K562 (cell line): Measurements from ENCODE around the gene GLP2R. TPM values are rescaled to one million over a fixed set of nuclear protein-coding genes. Genes with fewer than 3 reads are reported as not detected.

Source experiments
- ATAC-seq: fragments of 200-7000 bp; cut with Tn5 transposase; 3 replicates; pipeline ENCODE4 v1.9.1; 2020; ENCODE audit warnings: moderate library complexity
- BruUV-seq: library from RNA; stranded (reverse); fragments of 400-500 nt; replicated peaks from 2 replicates; lab custom pipeline; 2021; lab: Mats Ljungman, UMichigan
- CTCF ChIA-PET: fragments of 300-600 bp; formaldehyde crosslinking; extraction: SDS; loops from one replicate; lab custom pipeline; 2021; ENCODE audit warnings: low intra/inter-chr PET ratio; lab: Yijun Ruan, JAX
- POLR2A ChIA-PET: fragments of 300-600, 350-650 bp; sonication (Branson Sonifier 250); formaldehyde crosslinking; extraction: SDS; loops from one replicate; lab custom pipeline; 2021; ENCODE audit warnings: antibody characterized with exemption, inconsistent platforms; lab: Yijun Ruan, JAX
- DNase-seq, 4 experiments: peaks; one replicate each; pipeline versions ENCODE4 v3.0.0 to v3.0.0-alpha.2; 2011 to 2018; ENCODE audit warnings: low spot score in 3 of 4, mixed read lengths in 3 of 4; ENCODE audit errors: extremely low read depth in 1 of 4
- FAIRE-seq: peaks from 2 replicates; lab custom pipeline; 2011; peaks lifted over from hg19 to GRCh38; lab: Jason Lieb, UNC
- H2AFZ ChIP-seq: 2 replicates; pipeline ENCODE4 v1.6.0; 2011; ENCODE audit warnings: low read depth, low read length, control low read depth, inconsistent platforms
- H3K27ac ChIP-seq: fragments of 200-600 bp; 3 replicates; pipeline ENCODE4 v1.8.0; 2011; ENCODE audit warnings: low read depth, mild to moderate bottlenecking, control low read depth, inconsistent platforms, low read length, moderate library complexity, mixed read lengths; ENCODE audit errors: extremely low read depth
- H3K27me3 ChIP-seq, 2 experiments: fragments of 300-600 bp in 1 of 2; 2 replicates in 1 of 2; 3 replicates in 1 of 2; pipeline versions ENCODE4 v1.6.0 to v1.8.0; 2011; ENCODE audit warnings: inconsistent platforms in 2 of 2, low read length in 2 of 2, mild to moderate bottlenecking in 1 of 2, mixed read lengths in 1 of 2, moderate library complexity in 1 of 2; ENCODE audit not compliant: control insufficient read depth in 2 of 2, insufficient read depth in 2 of 2
- H3K36me3 ChIP-seq: fragments of 300-600 bp; 3 replicates; pipeline ENCODE4 v1.8.0; 2011; ENCODE audit warnings: mild to moderate bottlenecking, low read length, inconsistent platforms; ENCODE audit not compliant: control insufficient read depth, insufficient read depth
- H3K4me1 ChIP-seq, 2 experiments: fragments of 200-600 bp in 1 of 2; replicated peaks in 1 of 2; 2 replicates in 1 of 2; 3 replicates in 1 of 2; pipeline versions ENCODE4 v1.5.1 to v1.8.0; 2011; ENCODE audit warnings: inconsistent platforms in 2 of 2, low read length in 2 of 2, mild to moderate bottlenecking in 1 of 2, mixed read lengths in 1 of 2, moderate library complexity in 1 of 2; ENCODE audit not compliant: control insufficient read depth in 2 of 2, insufficient read depth in 2 of 2
- H3K4me2 ChIP-seq: 2 replicates; pipeline ENCODE4 v1.6.1; 2011; ENCODE audit warnings: low read length, control low read depth, inconsistent platforms, mixed read lengths; ENCODE audit not compliant: insufficient read depth
- H3K4me3 ChIP-seq: fragments of 200-600 bp; sonication (generic), shearing (Covaris generic); 2 replicates; pipeline ENCODE4 v1.5.1; 2016; ENCODE audit warnings: control low read depth, inconsistent platforms
- H3K79me2 ChIP-seq: fragments of 200-600 bp; 3 replicates; pipeline ENCODE4 v1.8.0; 2011; ENCODE audit warnings: low read length, inconsistent platforms; ENCODE audit not compliant: control insufficient read depth, insufficient read depth
- H3K9ac ChIP-seq, 2 experiments: 2 replicates each; pipeline versions ENCODE4 v1.6.0 to v1.6.1; 2011; ENCODE audit warnings: low read depth in 2 of 2, low read length in 2 of 2, control low read depth in 1 of 2, inconsistent platforms in 1 of 2, mild to moderate bottlenecking in 1 of 2, mixed read lengths in 1 of 2; ENCODE audit not compliant: insufficient read depth in 1 of 2
- H3K9me1 ChIP-seq: one replicate; pipeline ENCODE4 v1.6.0; 2011; ENCODE audit warnings: inconsistent platforms, mild to moderate bottlenecking, low read length, moderate library complexity; ENCODE audit not compliant: control insufficient read depth, insufficient read depth
- H3K9me3 ChIP-seq: replicated peaks from 2 replicates; pipeline ENCODE4 v1.5.1; 2011; ENCODE audit warnings: low read depth, low read length, inconsistent platforms; ENCODE audit not compliant: control insufficient read depth, insufficient read depth
- H4K20me1 ChIP-seq: replicated peaks from 2 replicates; pipeline ENCODE4 v1.6.1; 2011; ENCODE audit warnings: low read length, inconsistent platforms, mixed read lengths; ENCODE audit not compliant: control insufficient read depth, insufficient read depth
- ETV1 ChIP-seq: fragments of 450-650 bp; conservative IDR thresholded peaks from 2 replicates; pipeline ENCODE4 v1.6.1; 2016; ENCODE audit warnings: missing genetic modification characterization, control low read depth, low read depth, missing compliant biosample characterization
- RBM22 ChIP-seq: fragments of 200-400 bp; formaldehyde crosslinking; IDR thresholded peaks from 2 replicates; pipeline ENCODE4 v1.6.1; 2018; ENCODE audit warnings: low read length, low read depth; ENCODE audit not compliant: poor library complexity, severe bottlenecking
- RCOR1 ChIP-seq, 2 experiments: IDR thresholded peaks; 2 replicates each; pipeline ENCODE4 v1.6.1; 2012; ENCODE audit warnings: low read depth in 2 of 2, low read length in 2 of 2, borderline replicate concordance in 1 of 2, improper control_type of control experiment in 1 of 2
- WGBS: fragments of 100-300 bp; shearing (Covaris generic); methylation state at CpG from one replicate; pipeline ENCODE4 v1.1.6; 2016; ENCODE audit warnings: low coverage, mixed read lengths; ENCODE audit not compliant: insufficient coverage; ENCODE audit errors: missing lambda C conversion rate; 5-methylcytosine and 5-hydroxymethylcytosine counted together
- in situ Hi-C: fragments of 300-500 bp; cut with MboI; formaldehyde crosslinking; loops from 4 replicates; pipeline ENCODE4 v1.15.0; 2018; ENCODE audit warnings: inconsistent platforms, mixed read lengths
- intact Hi-C: fragments of 100-400 bp; cut with micrococcal nuclease; formaldehyde crosslinking; loops from 2 replicates; pipeline ENCODE4 v1.14.2; 2022
- polyA plus RNA-seq, 8 experiments: library from polyadenylated mRNA; depleted of rRNA in 4 of 8; stranded (reverse) in 5 of 8; unstranded in 3 of 8; fragments of >200 nt; fragmentation: Nextera tagmentation in 2 of 8; fragmentation: Illumina TruSeq in 1 of 8; extraction: Ambion mirVana in 2 of 8; extraction: Trizol in 1 of 8; gene quantifications; 2 replicates each; pipeline versions ENCODE4 v1.2.1 to v1.2.3, GENCODE V29; 2011 to 2014; ENCODE audit warnings: inconsistent platforms in 1 of 8, missing spikeins in 1 of 8
- total RNA-seq, 7 experiments: library from RNA; depleted of rRNA in 6 of 7; stranded (reverse); fragments of >200 nt in 6 of 7; fragmentation: Illumina TruSeq in 2 of 7; extraction: Trizol in 2 of 7; gene quantifications; 2 replicates each; pipeline versions ENCODE4 v1.2.1 to v1.2.3, GENCODE V29; 2011 to 2021; ENCODE audit warnings: low replicate concordance in 1 of 7
- TF ChIP-seq, protein P1 (sequence below): fragments of 250-450 bp; sonication (Bioruptor Pico); IDR thresholded peaks from 2 replicates; pipeline ENCODE4 v1.4.0; 2020; ENCODE audit warnings: mild to moderate bottlenecking, moderate library complexity

GLP2R gene
- total and polyA plus RNA-seq, 9 of the 15 experiments (the other 6 are each of a cell fraction or from before 2014, with no cell fraction given) = not detected

GRCh38 chr17:9937901-9938300 is 112.2 kb downstream of the GLP2R start:
- POLR2A ChIA-PET = no interaction called here
- in situ Hi-C loops = no loop called here

More at GRCh38 chr17:9937901-9938300, 112.2 kb downstream of the GLP2R start:
- H3K27ac ChIP-seq = no peak overlapping the region
- BruUV-seq = no TSS peak
- H3K9me1 ChIP-seq = no peaks in the 10 kb centered on the region
- no peak overlapping the region for H3K4me3 ChIP-seq
- DNase-seq (no peak), FAIRE-seq (no peak), ATAC-seq (no peak)
- H4K20me1 ChIP-seq = no peaks in the 10 kb centered on the region
- H3K4me2 ChIP-seq = no peak overlapping the region
- CTCF ChIA-PET = no interaction called here
- H3K9ac ChIP-seq = no peak overlapping the region
- no peaks in the 10 kb centered on the region for H3K79me2 ChIP-seq
- no peak overlapping the region for H2AFZ ChIP-seq
- peaks cover 0 to 4% of the 10 kb centered on the region in 2 experiments; a peak in 1 of 5 replicates for H3K27me3 ChIP-seq
- no peaks in the 10 kb centered on the region for H3K4me1 ChIP-seq
- intact Hi-C loops = no loop called here
- H3K9me3 ChIP-seq = no peaks in the 10 kb centered on the region
- no peaks in the 10 kb centered on the region for H3K36me3 ChIP-seq
- WGBS = 3% methylated on average over 9 of the region's 9 CpGs
- TF ChIP-seq ETV1 (no peak), RCOR1 (IDR thresholded peaks at IDR 0.05; ENCODE audit: borderline replicate concordance in 1 of 2, low read depth in 2 of 2, low read length in 2 of 2) (no peak), RBM22 (no peak)
- TF ChIP-seq, protein P1, sequence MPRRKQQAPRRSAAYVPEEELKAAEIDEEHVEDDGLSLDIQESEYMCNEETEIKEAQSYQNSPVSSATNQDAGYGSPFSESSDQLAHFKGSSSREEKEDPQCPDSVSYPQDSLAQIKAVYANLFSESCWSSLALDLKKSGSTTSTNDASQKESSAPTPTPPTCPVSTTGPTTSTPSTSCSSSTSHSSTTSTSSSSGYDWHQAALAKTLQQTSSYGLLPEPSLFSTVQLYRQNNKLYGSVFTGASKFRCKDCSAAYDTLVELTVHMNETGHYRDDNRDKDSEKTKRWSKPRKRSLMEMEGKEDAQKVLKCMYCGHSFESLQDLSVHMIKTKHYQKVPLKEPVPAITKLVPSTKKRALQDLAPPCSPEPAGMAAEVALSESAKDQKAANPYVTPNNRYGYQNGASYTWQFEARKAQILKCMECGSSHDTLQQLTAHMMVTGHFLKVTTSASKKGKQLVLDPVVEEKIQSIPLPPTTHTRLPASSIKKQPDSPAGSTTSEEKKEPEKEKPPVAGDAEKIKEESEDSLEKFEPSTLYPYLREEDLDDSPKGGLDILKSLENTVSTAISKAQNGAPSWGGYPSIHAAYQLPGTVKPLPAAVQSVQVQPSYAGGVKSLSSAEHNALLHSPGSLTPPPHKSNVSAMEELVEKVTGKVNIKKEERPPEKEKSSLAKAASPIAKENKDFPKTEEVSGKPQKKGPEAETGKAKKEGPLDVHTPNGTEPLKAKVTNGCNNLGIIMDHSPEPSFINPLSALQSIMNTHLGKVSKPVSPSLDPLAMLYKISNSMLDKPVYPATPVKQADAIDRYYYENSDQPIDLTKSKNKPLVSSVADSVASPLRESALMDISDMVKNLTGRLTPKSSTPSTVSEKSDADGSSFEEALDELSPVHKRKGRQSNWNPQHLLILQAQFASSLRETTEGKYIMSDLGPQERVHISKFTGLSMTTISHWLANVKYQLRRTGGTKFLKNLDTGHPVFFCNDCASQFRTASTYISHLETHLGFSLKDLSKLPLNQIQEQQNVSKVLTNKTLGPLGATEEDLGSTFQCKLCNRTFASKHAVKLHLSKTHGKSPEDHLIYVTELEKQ (CRISPR knock-in tag) = no peak
- TF ChIP-seq, all 486 proteins: peak for 0
